Fibroblast of mammary gland (primary cell): ENCODE measurements around the gene TIGD6.

Experiments
- DNase-seq: peaks from one replicate; pipeline ENCODE4 v3.0.0-alpha.2; 2010; ENCODE audit warnings: low read depth
- H3K4me3 ChIP-seq: 2 replicates; pipeline ENCODE4 v1.5.1; 2011; ENCODE audit warnings: low read depth, mild to moderate bottlenecking, low read length, moderate library complexity; ENCODE audit not compliant: control insufficient read depth
- TF ChIP-seq, protein P1 (sequence below): conservative IDR thresholded peaks from 2 replicates; pipeline ENCODE4 v1.5.1; 2011; ENCODE audit warnings: low read depth, low read length, inconsistent platforms; ENCODE audit not compliant: control insufficient read depth, insufficient read depth

The TIGD6 gene

DNA sequence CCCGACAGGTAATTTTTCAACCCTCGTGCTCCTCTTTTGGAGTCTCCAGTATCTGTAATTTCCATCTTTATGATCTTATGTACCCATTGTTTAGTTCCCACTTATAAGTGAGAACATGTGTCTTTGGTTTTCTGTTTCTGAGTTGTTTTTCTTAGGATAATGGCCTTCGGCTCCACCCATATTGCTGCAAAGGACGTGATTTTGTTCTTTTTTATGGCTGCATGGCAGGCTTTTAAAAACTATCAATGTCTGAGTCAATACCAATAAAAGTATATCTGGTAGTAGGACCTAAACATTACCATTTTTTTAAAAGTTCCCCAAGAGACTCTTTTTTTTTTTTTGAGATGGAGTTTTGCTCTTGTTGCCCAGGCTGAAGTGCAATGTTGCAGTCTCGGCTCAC is 43.8 kb downstream of the TIGD6 start:
- no peak overlapping the region for H3K4me3 ChIP-seq
- TF ChIP-seq, protein P1, sequence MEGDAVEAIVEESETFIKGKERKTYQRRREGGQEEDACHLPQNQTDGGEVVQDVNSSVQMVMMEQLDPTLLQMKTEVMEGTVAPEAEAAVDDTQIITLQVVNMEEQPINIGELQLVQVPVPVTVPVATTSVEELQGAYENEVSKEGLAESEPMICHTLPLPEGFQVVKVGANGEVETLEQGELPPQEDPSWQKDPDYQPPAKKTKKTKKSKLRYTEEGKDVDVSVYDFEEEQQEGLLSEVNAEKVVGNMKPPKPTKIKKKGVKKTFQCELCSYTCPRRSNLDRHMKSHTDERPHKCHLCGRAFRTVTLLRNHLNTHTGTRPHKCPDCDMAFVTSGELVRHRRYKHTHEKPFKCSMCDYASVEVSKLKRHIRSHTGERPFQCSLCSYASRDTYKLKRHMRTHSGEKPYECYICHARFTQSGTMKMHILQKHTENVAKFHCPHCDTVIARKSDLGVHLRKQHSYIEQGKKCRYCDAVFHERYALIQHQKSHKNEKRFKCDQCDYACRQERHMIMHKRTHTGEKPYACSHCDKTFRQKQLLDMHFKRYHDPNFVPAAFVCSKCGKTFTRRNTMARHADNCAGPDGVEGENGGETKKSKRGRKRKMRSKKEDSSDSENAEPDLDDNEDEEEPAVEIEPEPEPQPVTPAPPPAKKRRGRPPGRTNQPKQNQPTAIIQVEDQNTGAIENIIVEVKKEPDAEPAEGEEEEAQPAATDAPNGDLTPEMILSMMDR, result no peak
- DNase-seq, result no peak

DNA sequence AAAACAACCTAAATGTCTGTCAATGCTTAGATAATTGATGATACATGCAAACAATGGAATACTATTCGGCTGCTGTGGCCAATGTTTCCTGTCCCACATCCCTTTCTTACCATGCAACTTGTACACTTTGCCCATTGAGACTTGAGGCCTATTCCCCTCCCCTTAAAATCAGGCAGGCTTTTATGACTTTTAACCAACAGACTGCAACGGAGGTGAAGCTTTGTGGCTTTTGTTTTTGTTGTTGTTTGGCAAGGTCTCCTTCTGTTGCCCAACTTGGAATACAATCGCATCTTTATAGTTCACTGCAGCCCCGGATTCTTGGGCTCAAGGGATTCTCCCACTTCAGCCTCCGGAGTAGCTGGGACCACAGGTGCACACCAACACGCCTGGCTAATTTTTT is 45.7 kb downstream of the TIGD6 start:
- no peak for DNase-seq
- TF ChIP-seq, protein P1, result no peak
- H3K4me3 ChIP-seq, result no peak overlapping the region

DNA sequence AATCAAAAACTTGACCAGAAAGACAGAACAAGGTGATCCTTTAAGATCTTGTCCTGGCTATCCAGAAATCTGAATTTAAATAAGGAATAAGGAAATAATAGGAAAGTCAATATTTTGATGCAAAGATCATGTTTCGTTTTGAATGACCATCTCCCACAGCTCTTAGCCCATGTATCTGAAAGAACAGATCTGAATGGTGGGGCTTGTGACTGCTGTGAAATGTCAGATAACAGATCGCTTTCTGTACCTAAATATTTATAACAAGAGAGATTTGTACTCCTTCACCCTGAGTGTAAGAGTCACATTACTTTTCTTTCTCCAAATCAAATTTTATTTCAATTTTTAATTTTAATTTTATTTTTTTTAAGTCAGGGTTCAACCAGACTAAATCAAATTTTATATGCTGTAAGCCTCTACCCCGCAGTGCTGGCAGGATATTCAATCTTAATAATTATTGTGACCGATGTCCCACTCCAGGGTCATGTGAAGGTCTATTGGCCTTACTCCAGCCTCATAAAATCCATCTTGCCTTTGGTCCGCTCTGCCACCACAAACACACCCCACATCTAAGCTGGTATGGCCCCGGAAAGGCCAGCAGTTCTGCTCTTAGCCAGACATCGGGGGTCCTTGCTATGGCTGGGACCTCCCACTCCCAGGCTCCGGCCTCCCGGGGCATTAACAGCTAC is 46.9 kb downstream of the TIGD6 start:
- no peak overlapping the region for H3K4me3 ChIP-seq
- DNase-seq, result no peak
- TF ChIP-seq, protein P1, result no peak

DNA sequence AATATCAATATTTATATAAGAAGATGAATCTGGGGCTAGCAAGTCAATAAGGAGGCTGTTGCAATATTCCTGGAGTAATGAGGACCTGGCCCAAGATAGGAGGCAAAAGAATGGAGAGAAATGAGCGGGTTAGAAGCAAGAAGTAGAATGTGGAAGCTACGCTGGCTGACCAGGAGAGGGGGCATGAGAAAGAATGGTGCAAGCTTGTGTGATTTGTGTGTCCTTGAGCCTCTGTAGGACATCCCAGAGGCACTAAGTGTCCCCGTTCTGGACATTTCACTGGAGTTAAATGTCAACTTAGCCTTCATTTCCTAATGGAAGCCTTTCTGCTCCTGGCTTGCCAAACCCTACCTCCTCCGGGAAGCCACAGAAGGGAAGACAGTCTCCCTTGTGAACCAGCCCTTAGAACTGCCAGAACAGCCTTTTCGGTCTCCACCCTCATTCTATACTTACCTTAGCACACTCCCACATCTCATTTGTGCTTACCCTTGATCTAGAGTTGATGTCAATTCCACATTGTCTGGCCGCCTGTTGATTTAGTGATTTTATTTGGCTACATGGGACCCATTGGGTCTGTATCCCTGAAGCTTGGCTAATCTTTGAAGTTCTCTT is 49.2 kb downstream of the TIGD6 start:
- TF ChIP-seq, protein P1, result no peak
- DNase-seq, result no peak

DNA sequence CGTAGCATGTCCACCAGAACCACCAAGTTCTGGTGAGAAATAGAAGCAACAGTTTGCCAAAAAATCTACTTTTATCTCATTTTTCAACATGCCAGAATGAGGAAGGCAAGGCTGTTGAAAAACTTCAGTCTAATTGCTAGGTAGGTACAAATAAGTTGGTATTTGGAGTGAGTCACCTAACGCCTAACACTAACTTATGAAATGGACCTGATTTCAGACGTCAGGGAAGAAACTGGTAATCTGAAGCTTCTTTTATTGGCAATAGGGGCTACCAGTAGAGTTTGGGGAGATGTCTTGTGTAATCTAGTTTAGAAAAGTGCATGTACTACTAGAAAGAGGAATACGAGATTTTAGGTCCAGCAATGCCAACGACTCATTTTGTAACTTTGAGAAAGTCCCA is 51.5 kb downstream of the TIGD6 start:
- no peak for DNase-seq
- TF ChIP-seq, protein P1, result no peak

More for the DNA sequence above, 49.2 kb downstream of the TIGD6 start:
- no peak overlapping the region for H3K4me3 ChIP-seq

DNA sequence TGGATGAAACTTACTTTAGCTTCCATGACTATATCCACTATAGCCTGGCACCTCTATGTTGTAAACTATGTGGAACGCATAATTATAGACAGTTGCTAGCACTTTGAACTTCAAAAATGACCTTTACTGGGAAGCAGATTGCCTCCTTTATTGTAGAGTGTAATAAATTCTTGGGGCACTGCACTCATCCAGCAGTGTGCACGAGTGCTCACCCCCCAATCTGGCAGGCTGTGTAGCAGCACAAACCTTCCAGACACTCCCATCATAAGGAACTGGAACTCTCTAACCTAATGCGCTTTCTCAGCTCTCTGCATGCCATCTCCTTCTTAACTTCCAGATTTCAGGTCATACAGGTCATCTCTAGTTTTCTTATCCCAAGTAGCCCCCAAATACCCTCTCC is 54.3 kb downstream of the TIGD6 start:
- no peak for DNase-seq
- H3K4me3 ChIP-seq, result no peak overlapping the region
- TF ChIP-seq, protein P1, result no peak

More for the DNA sequence above, 51.5 kb downstream of the TIGD6 start:
- no peak overlapping the region for H3K4me3 ChIP-seq
